Natural killer cell (primary cell): ENCODE results near the gene ECE1. TPM values are rescaled to one million over a fixed set of nuclear protein-coding genes. Genes with fewer than 3 reads are reported as not detected.

Experiments
- ATAC-seq, 3 donors: fragments of 150-1000 bp in 2 of 3; fragments of 200-7000 bp in 1 of 3; cut with Tn5 transposase; 1 replicate in 1 of 3; 2 replicates in 2 of 3; pipeline ENCODE4 v1.10.0; 2021; ENCODE audit warnings: mild to moderate bottlenecking in 2 of 3, moderate library complexity in 2 of 3
- DNase-seq, 2 donors: peaks; one replicate each; pipeline versions ENCODE4 v3.0.0 to v3.0.0-alpha.2; 2013 to 2021; ENCODE audit warnings: mixed read lengths in 1 of 2
- H3K27ac ChIP-seq: one replicate; pipeline ENCODE4 v1.5.1; 2013; ENCODE audit warnings: mild to moderate bottlenecking, low read length
- H3K27me3 ChIP-seq: one replicate; pipeline ENCODE4 v1.6.1; 2013; ENCODE audit warnings: low read length; ENCODE audit not compliant: control insufficient read depth, insufficient read depth
- H3K36me3 ChIP-seq: one replicate; pipeline ENCODE4 v1.6.1; 2013; ENCODE audit warnings: low read length; ENCODE audit not compliant: control insufficient read depth, insufficient read depth
- H3K4me1 ChIP-seq: one replicate; pipeline ENCODE4 v1.6.1; 2013; ENCODE audit warnings: low read length; ENCODE audit not compliant: control insufficient read depth, insufficient read depth
- H3K4me3 ChIP-seq: one replicate; pipeline ENCODE4 v1.5.1; 2013; ENCODE audit warnings: low read length
- H3K9me3 ChIP-seq: one replicate; pipeline ENCODE4 v1.6.1; 2013; ENCODE audit warnings: low read length; ENCODE audit not compliant: control insufficient read depth, insufficient read depth
- H3K27ac Mint-ChIP-seq, 2 donors: one replicate each; pipeline ENCODE4 v1.8.0; 2022; ENCODE audit warnings: mild to moderate bottlenecking in 2 of 2, mixed read lengths in 2 of 2, moderate library complexity in 1 of 2
- H3K27me3 Mint-ChIP-seq, 2 donors: one replicate each; pipeline ENCODE4 v1.8.0; 2022; ENCODE audit warnings: low read depth in 2 of 2, mixed read lengths in 2 of 2
- H3K36me3 Mint-ChIP-seq: one replicate; pipeline ENCODE4 v1.8.0; 2022; ENCODE audit warnings: mixed read lengths
- H3K4me1 Mint-ChIP-seq, 2 donors: one replicate each; pipeline ENCODE4 v1.8.0; 2022; ENCODE audit warnings: mixed read lengths in 2 of 2
- H3K4me3 Mint-ChIP-seq: one replicate; pipeline ENCODE4 v1.8.0; 2022; ENCODE audit warnings: mild to moderate bottlenecking, moderate library complexity, mixed read lengths
- H3K9me3 Mint-ChIP-seq, 2 donors: one replicate each; pipeline ENCODE4 v1.8.0; 2022; ENCODE audit warnings: mixed read lengths in 2 of 2
- WGBS: methylation state at CpG from one replicate; pipeline ENCODE4 v1.1.7; 2013; ENCODE audit warnings: missing lambda C conversion rate; ENCODE audit not compliant: insufficient coverage; 5-methylcytosine and 5-hydroxymethylcytosine counted together
- intact Hi-C: fragments of 100-400 bp; cut with micrococcal nuclease; formaldehyde crosslinking; loops from one replicate; pipeline ENCODE4 v1.14.2; 2022
- total RNA-seq, 4 donors: library from RNA; stranded (reverse); fragments of 120-200 nt in 1 of 4; gene quantifications; one replicate each; pipeline versions ENCODE4 v1.2.3 to v1.2.4, GENCODE V29; 2013 to 2022
- TF ChIP-seq, protein P1 (sequence below): fragments of 200-600 bp; IDR thresholded peaks from one replicate; pipeline ENCODE4 v1.8.0; 2022; ENCODE audit warnings: antibody characterized with exemption

ECE1 gene
- total RNA-seq, 3 donors from 2014 or later (not counting 1 experiment from before 2014, with no cell fraction given) = 47.2 to 70.1 (median 50.7) TPM

GRCh38 chr1:21269461-21270085, 20.7 kb downstream of the ECE1 start:
- H3K4me3 Mint-ChIP-seq = no peak overlapping the region
- DNase-seq = no peak
- Histone ChIP-seq H3K36me3 (peaks cover 31% of the 10 kb centered on the region), H3K27ac (no peak overlapping the region), H3K4me3 (no peak overlapping the region), H3K9me3 (no peaks in the 10 kb centered on the region), H3K27me3 (no peaks in the 10 kb centered on the region), H3K4me1 (no peaks in the 10 kb centered on the region)
- 95% methylated on average over 7 of the region's 7 CpGs for WGBS
- H3K27ac Mint-ChIP-seq = no peak overlapping the region
- no peak for ATAC-seq
- no peaks in the 10 kb centered on the region for H3K9me3 Mint-ChIP-seq
- H3K36me3 Mint-ChIP-seq = no peaks in the 10 kb centered on the region
- peaks cover 4 to 13% of the 10 kb centered on the region in 2 donors for H3K4me1 Mint-ChIP-seq
- TF ChIP-seq, protein P1, sequence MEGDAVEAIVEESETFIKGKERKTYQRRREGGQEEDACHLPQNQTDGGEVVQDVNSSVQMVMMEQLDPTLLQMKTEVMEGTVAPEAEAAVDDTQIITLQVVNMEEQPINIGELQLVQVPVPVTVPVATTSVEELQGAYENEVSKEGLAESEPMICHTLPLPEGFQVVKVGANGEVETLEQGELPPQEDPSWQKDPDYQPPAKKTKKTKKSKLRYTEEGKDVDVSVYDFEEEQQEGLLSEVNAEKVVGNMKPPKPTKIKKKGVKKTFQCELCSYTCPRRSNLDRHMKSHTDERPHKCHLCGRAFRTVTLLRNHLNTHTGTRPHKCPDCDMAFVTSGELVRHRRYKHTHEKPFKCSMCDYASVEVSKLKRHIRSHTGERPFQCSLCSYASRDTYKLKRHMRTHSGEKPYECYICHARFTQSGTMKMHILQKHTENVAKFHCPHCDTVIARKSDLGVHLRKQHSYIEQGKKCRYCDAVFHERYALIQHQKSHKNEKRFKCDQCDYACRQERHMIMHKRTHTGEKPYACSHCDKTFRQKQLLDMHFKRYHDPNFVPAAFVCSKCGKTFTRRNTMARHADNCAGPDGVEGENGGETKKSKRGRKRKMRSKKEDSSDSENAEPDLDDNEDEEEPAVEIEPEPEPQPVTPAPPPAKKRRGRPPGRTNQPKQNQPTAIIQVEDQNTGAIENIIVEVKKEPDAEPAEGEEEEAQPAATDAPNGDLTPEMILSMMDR = no peak
- H3K27me3 Mint-ChIP-seq = no peaks in the 10 kb centered on the region
- intact Hi-C loops = no loop called here

DNA sequence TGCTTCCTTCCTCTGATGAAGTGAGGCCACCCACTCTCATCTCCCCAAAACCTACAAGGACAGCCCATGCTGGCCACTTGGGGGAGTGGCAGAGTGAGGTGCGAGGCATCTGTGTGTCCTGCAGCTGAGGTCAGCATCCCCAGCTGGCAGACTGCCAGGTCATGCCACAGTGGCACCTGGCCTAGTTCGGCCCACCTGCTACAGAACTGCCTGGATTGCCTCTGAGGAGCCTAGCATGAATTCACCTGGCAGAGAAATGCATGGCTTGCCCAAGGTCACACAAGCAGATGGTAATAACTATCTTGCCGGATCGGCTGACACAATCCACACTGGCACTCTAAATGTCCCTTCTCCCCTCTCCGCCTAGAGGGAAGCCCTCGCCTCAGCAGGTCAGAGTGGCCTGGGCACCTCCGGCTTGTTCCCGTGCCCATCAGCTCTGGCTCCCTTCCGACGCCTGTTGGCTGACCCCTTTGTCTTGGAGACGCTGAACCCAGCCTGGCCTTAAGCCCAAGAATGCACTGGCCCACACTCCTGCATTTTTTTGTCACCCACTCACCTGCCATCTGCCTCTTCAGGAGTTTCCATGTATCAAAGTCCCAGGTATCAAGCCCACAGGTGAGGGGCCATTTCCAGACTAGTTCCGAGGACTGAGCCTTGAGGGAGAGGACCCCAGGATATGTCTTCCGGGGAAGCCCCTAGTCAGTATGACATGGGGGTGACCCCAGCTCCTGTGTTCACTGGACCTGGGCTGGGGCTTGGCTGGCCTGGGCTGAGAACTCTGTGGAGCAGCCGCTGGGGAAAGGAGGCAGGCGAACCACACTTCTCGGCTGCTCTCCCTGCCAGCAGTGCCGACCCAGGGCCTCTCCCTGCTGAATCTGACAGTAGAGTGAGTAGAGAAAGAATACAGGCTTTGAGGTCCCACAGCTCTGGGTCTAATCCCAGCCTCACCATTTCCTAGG, 21.7 kb downstream of the ECE1 start:
- Mint-ChIP-seq H3K4me3 (no peak overlapping the region), H3K27me3 (no peaks in the 10 kb centered on the region), H3K36me3 (no peaks in the 10 kb centered on the region), H3K27ac (no peak overlapping the region), H3K4me1 (peaks cover 4 to 12% of the 10 kb centered on the region in 2 donors), H3K9me3 (no peaks in the 10 kb centered on the region)
- H3K4me3 ChIP-seq = no peak overlapping the region
- H3K27ac ChIP-seq = no peak overlapping the region
- ATAC-seq (no peak), DNase-seq (no peak)
- peaks cover 28% of the 10 kb centered on the region for H3K36me3 ChIP-seq
- WGBS = 93% methylated on average over 17 of the region's 17 CpGs
- no peaks in the 10 kb centered on the region for H3K9me3 ChIP-seq
- no peaks in the 10 kb centered on the region for H3K27me3 ChIP-seq
- H3K4me1 ChIP-seq = no peaks in the 10 kb centered on the region
- intact Hi-C loops = no loop called here
- TF ChIP-seq, protein P1 = no peak

DNA sequence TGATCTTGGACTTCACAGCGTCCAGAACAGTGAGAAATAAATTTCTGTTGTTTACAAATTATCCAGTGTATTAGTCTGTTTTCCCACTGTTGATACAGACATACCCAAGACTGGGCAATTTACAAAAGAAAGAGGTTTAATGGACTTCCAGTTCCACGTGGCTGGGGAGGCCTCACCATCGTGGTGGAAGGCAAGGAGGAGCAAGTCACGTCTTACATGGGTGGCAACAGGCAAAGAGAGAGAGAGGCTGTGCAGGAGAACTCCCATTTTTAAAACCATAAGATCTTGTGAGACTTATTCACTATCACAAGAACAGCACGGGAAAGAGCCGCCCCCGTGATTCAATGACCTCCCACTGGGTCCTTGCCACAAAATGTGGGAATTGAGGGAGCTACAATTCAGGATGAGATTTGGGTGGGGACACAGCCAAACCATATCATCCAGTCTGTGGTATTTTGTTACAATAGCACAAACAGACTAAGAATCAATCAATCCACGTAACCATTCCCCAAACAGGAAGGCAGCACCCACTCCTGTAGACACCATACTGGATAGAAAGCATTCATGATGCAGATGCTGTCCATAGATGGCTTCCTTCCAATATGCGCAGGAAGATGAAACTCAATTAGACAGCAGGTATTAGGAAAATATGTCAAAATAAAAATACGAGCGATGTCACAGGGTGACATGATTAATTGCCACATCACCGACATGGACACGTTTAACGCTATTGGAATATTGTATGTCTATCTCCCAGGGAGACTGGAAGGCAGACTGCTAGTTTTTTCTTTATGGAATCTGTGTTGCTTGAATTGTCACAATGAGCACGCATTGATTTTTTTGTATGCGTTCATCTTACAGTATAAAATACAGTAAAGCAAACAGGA, 22.8 kb downstream of the ECE1 start:
- no peak for ATAC-seq
- no peaks in the 10 kb centered on the region for H3K27me3 ChIP-seq
- H3K4me1 ChIP-seq = peaks cover under 1% of the 10 kb centered on the region
- intact Hi-C loops = no loop called here
- 96% methylated on average over 16 of the region's 16 CpGs for WGBS
- H3K9me3 Mint-ChIP-seq = no peaks in the 10 kb centered on the region
- no peak for DNase-seq
- no peaks in the 10 kb centered on the region for H3K36me3 Mint-ChIP-seq
- H3K27ac Mint-ChIP-seq = no peak overlapping the region
- no peak overlapping the region for H3K4me3 Mint-ChIP-seq
- peaks cover 4 to 17% of the 10 kb centered on the region in 2 donors for H3K4me1 Mint-ChIP-seq
- TF ChIP-seq, protein P1 = no peak
- peaks cover 25% of the 10 kb centered on the region for H3K36me3 ChIP-seq
- H3K27ac ChIP-seq = no peak overlapping the region
- no peaks in the 10 kb centered on the region for H3K9me3 ChIP-seq
- H3K27me3 Mint-ChIP-seq = no peaks in the 10 kb centered on the region
- no peak overlapping the region for H3K4me3 ChIP-seq
